ENCODE data around the gene GJD3. TPM values are rescaled to one million over a fixed set of nuclear protein-coding genes. Genes with fewer than 3 reads are reported as not detected.
A peak's percentile ranks its signal among the peaks of the same experiment; 100 is the strongest.

GJD3 gene
- total RNA-seq, 1 donor from 2014 or later = 0.48 TPM

DNA sequence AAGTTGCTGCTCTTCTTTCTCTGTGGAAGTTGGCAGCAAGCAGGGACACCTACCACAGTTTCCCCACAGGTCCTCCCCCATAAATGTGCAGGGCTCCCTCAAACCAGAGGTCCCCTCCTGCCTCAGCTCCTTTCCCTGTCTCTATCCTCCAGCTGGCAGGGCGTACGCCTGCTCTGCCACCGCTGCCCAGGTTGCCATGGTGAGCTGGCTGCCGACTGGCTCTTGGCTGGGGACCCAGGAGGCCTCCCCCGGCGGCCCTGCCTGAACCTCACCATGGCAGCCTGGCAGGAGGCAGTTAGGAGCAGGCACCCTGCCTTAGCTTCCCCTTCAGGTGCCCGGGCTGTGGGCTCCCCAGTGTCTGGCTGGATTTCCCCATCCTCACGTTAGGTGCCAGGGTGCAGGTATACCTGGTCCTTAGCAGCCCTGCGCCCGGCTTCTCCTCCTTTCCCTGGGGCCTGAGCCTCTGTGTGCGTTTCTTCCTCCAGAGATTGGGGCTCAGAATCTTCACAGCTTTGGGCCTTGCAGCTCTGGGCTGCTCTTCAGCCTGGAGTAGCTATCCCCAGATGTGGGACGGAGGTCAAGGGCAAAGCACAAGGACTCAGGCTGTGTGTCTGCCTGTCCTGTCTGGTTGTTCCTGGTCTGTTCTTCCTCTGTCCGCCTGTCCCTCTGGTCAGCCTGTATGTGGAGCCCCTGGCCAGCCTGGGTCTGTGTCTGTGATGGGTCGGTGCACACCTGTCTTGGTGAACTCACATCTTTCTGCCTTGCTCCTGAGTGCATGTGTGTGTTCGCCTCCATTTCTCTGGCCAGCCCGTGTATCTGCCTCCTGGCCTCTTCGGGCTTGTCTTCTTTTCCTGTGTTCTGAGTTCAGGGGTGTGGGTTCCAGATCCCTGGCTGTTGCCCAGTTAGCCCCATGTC is 15.7 kb downstream of the GJD3 start:
- Mint-ChIP-seq H3K9me3 (no peaks in the 10 kb centered on the region), H3K4me1 (ENCODE audit: low read depth) (peaks cover 36% of the 10 kb centered on the region), H3K36me3 (ENCODE audit: low read depth) (peaks cover 37% of the 10 kb centered on the region), H3K4me3 (ENCODE audit: low read depth) (no peak overlapping the region), H3K27me3 (ENCODE audit: low read depth) (no peaks in the 10 kb centered on the region), H3K27ac (no peak overlapping the region)
- no peak for DNase-seq (ENCODE audit: low spot score)
- intact Hi-C loops (cut with micrococcal nuclease) = no loop called here

DNA sequence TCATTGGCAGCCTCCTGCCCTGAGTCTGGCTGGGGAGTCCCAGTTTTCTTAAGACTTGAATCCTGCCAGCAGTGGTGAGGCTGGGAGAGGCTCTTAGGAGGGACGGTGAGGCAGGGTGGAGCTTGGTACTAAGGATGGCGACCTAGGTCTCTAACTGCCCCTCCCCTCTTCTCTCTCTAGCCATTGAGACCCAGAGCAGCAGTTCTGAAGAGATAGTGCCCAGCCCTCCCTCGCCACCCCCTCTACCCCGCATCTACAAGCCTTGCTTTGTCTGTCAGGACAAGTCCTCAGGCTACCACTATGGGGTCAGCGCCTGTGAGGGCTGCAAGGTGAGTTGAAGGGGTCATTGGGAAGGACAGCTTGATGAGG is 16.4 kb downstream of the GJD3 start:
- Mint-ChIP-seq H3K27ac (no peak overlapping the region), H3K4me3 (ENCODE audit: low read depth) (no peak overlapping the region)

DNA sequence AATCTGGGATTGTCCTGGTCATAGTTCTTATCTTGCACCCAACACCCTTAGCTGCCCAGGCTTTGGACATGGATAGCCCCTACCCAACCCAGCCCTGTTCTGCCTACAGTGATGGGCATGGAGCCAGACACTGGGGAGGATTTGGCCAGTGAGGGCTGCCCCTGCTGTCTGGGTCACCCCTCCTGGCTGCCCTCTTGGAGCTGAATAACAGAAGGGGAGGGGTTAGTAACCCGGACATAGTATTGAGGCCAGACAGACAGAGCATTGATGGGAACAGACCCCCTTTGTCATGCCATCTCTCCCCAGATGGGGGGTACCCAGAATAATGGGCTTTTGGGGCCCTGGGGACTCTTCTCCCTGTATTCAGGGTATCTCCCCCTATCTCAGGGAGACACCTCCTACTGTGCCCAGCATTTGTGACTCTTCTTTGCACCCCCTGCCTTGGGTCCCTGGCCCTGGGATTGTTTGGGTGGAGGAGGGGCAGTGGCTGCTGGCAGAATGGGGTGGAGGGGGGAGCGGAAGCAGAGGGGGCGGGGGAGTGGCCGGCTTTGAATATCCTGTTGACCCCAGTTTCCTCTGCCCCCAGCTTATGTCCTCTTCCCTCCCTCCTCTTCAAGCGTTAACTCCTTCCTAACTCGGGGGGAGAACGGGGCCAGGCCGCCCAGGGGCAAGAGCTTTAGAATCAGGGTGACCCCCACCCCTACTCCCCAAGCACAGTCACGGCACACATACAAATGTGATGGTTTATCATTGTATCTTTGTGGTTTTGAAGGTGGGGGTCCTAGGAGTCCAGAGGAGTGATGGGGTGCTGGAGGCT is 17.0 kb downstream of the GJD3 start:
- Mint-ChIP-seq H3K4me3 (ENCODE audit: low read depth) (no peak overlapping the region), H3K36me3 (ENCODE audit: low read depth) (peaks cover 42% of the 10 kb centered on the region), H3K4me1 (ENCODE audit: low read depth) (peaks cover 37% of the 10 kb centered on the region), H3K27ac (peak overlapping the region; percentile 28), H3K27me3 (ENCODE audit: low read depth) (no peaks in the 10 kb centered on the region), H3K9me3 (no peaks in the 10 kb centered on the region)
- intact Hi-C loops (cut with micrococcal nuclease) = no loop called here
- no peak for DNase-seq (ENCODE audit: low spot score)

More for the DNA sequence above, 16.4 kb downstream of the GJD3 start:
- H3K4me1 Mint-ChIP-seq (ENCODE audit: low read depth) = peaks cover 37% of the 10 kb centered on the region
- intact Hi-C loops (cut with micrococcal nuclease) = no loop called here
- DNase-seq (ENCODE audit: low spot score) = no peak
- H3K36me3 Mint-ChIP-seq (ENCODE audit: low read depth) = peaks cover 43% of the 10 kb centered on the region
- H3K27me3 Mint-ChIP-seq (ENCODE audit: low read depth) = no peaks in the 10 kb centered on the region
- H3K9me3 Mint-ChIP-seq = no peaks in the 10 kb centered on the region

DNA sequence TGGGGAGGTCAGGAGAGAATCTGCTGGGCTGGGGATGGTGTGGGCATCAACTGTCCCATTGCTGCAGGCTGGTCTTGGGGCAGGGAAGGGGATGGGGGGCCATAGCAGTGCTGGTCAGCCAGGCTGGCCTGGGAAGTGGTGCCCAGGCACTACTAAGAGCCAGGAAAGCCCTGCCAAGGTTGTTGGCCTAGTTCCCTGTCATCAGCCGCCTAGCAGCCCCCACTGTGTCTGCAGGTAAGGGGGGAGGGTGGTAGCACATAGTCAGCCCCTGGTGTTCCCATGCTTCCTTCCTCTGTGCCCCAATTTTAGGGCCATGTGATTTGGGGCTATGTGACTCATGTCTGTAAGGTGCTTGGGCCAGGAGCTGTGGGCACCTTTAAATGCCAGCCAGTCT is 17.8 kb downstream of the GJD3 start:
- no peaks in the 10 kb centered on the region for H3K27me3 Mint-ChIP-seq (ENCODE audit: low read depth)
- peaks cover 34% of the 10 kb centered on the region for H3K36me3 Mint-ChIP-seq (ENCODE audit: low read depth)
- intact Hi-C loops (cut with micrococcal nuclease) = no loop called here
- no peak overlapping the region for H3K4me3 Mint-ChIP-seq (ENCODE audit: low read depth)
- H3K9me3 Mint-ChIP-seq = no peaks in the 10 kb centered on the region
- no peak for DNase-seq (ENCODE audit: low spot score)
- peaks cover 33% of the 10 kb centered on the region for H3K4me1 Mint-ChIP-seq (ENCODE audit: low read depth)
- no peak overlapping the region for H3K27ac Mint-ChIP-seq

DNA sequence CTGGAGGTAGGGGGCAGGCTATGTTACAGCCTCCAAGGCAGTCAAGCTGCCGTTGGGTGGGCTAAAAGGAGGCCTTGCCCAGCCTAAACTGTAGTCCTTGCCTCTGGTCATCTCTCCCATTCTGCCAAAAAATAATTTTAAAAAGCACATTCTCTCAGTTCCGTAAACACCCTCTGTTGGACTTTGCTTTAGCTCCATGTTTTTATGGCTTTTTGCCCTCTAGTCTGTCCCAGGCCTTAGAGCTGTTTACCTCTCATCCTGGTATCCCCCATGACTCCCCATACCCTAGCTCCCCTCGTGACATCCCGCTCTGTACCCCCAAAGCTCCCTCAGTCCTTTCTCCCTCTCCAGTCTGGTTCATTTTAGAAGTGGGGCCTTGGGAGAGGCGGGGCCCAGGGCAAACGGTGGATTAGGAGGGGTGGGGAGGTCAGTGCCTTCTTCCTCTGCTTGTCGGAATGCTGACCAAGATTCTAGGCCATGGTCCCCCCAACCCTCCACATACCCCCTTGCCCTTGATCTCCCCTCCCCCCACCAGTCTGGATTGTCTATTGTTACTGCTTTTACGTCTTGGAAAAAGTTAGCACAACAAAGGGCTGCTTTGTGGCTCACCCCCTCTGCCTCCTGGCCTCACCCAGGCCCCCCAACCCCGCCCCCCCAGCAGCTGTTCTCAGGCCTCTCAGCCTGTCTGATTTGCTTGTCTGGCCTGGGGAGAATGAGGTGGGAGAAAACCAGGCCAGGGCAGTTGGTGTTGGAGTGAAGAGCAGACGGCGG is 18.4 kb downstream of the GJD3 start:
- Mint-ChIP-seq H3K4me1 (ENCODE audit: low read depth) (peaks cover 33% of the 10 kb centered on the region), H3K27ac (no peak overlapping the region)
- intact Hi-C loops (cut with micrococcal nuclease) = no loop called here

DNA sequence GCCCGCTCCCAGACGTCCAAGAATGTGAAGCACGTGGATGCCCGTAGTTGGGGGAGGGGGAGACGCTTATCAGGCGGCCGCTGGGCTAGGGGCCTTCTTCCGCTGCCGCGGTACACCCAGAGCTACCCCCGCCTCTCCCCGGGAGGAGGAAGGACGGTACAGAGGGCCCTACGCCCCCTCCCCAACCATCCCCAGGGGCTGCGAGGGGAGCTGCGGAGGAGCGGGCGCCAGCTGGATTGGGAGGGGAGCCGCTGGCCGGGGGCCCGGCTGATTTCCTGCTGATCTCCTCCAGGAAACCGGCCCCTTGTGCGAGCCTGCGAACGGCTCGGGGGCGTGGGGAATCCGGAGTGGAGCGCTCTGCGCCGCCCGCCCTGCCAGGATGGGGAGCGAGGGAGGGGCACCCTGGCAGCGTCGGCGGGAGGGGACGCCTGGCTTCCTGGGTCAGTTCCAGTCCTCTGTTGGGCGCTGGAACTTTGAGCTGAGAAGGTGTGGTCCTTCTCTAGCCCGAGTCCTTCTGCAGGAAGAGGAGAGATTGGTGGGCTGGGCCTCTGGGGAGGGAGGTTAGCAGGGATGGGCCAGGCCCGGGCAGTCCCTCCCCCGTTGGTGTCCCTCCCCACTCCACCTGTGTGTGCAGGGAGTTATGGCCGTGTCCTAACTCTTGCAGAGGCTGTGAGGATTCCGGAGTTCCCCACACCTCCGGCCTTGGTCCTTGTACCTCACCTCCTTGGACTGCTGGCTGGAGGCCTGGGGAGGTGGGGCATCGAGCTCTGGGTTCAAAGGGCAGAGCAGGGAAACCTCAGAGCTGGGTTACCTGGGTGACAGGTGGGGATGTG is 19.2 kb downstream of the GJD3 start:
- Mint-ChIP-seq H3K4me1 (ENCODE audit: low read depth) (peaks cover 41% of the 10 kb centered on the region), H3K27ac (no peak overlapping the region)

More for the DNA sequence above, 18.4 kb downstream of the GJD3 start:
- Mint-ChIP-seq H3K36me3 (ENCODE audit: low read depth) (peaks cover 33% of the 10 kb centered on the region), H3K4me3 (ENCODE audit: low read depth) (no peak overlapping the region), H3K27me3 (ENCODE audit: low read depth) (no peaks in the 10 kb centered on the region), H3K9me3 (no peaks in the 10 kb centered on the region)
- DNase-seq (ENCODE audit: low spot score) = no peak

DNA sequence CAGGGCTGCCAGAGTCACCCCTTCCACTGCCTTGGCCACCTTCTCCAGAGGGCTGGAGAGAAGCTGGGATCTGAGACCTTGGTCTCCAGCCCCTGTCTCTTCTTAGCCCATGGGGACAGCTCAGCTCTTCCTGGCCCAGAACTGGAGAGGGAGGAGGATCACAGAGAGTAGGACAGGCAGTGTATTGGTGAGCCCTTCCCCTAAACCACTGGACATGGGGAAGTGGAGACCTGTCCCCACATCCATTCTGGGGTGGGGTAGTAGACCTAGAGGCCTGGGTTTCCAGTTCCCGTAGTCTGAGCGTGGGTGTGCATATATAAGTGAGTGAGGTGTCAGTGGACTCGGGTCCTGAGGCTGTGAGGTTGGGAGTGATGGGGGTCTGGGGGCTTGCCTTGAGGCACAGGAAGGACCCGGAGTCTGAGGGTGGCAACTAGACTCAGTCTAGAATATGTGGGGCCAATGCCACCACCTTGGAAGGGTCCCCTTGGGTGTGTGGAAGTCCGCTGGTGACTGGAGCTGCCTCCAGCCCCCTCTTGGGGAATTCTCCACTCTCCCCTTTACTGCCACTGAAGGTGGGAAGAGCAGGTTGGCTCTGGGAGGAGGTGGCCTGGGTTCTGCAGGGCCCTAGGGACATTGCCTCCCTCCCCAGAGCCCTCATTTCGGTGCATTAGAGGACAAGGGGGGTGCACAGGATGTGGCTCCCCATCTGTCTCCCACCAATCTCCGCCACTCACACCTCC is 19.9 kb downstream of the GJD3 start:
- no peaks in the 10 kb centered on the region for H3K27me3 Mint-ChIP-seq (ENCODE audit: low read depth)
- intact Hi-C loops (cut with micrococcal nuclease) = loop anchor here (5.0 kb wide), 1 partner anchor 37 kb away; the partner anchor contains the start of gene RARA
- H3K36me3 Mint-ChIP-seq (ENCODE audit: low read depth) = peaks cover 40% of the 10 kb centered on the region
- H3K4me3 Mint-ChIP-seq (ENCODE audit: low read depth) = peak overlapping the region; percentile 5
- H3K27ac Mint-ChIP-seq = no peak overlapping the region
- DNase-seq (ENCODE audit: low spot score) = no peak
- H3K4me1 Mint-ChIP-seq (ENCODE audit: low read depth) = peaks cover 46% of the 10 kb centered on the region
- no peaks in the 10 kb centered on the region for H3K9me3 Mint-ChIP-seq

More for the DNA sequence above, 19.2 kb downstream of the GJD3 start:
- no peak for DNase-seq (ENCODE audit: low spot score)
- H3K4me3 Mint-ChIP-seq (ENCODE audit: low read depth) = no peak overlapping the region
- no peaks in the 10 kb centered on the region for H3K27me3 Mint-ChIP-seq (ENCODE audit: low read depth)
- intact Hi-C loops (cut with micrococcal nuclease) = no loop called here
- peaks cover 38% of the 10 kb centered on the region for H3K36me3 Mint-ChIP-seq (ENCODE audit: low read depth)
- H3K9me3 Mint-ChIP-seq = no peaks in the 10 kb centered on the region

DNA sequence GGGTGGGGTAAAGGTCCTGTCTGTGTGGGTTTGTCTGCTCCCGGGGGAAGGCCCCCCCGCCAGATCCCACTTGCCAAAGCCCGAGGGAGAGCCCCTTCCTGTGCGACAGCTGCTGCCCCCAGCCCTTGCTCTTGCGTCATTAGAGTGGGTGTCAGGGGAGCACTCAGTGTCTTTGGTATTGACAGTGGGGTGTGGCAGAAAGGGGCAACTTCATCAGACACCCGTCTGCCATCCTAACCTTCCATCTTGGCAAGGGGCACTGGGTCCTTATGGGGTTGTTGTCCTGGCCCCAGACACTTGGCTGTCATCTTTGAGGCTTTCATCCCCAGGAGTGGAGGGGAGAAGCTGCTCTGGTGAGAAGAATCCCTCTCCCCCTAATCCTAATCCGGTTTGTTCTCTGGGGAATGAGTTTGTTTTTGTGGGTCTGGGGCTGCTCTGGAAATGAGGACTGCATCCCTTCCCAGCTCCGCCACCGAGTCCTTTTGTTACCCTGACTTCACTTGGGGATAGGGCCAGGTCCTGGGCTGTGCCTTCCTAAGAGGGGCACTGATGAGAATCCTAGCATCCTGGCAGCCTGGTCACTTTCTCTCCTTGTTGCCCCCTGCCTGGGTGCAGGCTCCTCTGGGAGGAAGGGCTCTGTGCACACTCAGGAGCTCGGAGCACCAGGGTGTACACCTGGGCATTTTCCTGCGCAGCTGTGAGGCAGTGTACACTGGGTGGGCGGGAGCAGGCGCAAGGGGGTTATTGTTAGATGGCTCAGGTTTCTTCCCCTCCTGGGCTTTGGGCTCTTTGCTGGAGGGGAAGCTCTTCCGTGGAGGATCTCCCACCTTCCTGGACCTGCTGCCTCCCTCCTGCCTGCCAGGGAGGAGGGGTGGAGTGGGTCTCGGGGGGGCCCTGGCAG is 21.1 kb downstream of the GJD3 start:
- DNase-seq (ENCODE audit: low spot score) = no peak
- intact Hi-C loops (cut with micrococcal nuclease) = loop anchor here (5.0 kb wide), 1 partner anchor 36 kb away; the partner anchor contains the start of gene RARA
- H3K27ac Mint-ChIP-seq = peak overlapping the region; percentile 33

DNA sequence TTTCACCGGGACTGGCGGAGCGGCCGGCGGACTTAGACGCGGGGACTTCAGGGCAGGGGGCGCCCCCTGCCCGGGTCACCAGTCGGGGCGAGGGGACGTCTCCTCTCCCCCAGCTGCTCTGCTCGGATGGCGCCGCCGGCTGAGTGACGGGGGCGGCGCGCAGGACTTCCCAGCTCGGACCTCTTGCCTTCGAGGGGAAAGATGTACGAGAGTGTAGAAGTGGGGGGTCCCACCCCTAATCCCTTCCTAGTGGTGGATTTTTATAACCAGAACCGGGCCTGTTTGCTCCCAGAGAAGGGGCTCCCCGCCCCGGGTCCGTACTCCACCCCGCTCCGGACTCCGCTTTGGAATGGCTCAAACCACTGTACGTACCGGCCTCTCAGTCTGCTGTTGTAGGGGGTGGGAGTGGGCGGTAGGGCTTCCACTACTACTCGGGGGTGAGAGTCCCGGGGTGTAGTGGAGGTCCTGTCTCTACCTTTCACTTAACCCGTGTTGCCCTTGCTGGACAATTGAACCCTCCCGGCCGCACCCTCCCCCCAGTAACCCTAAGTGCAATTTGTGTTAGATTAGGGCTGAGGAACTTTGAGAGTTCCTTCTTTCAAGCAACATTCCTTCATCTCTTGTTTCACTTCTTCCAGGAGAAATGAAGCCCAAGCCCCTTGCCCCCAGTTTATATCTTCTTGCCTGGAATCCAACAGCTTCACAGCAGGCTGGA is 21.9 kb downstream of the GJD3 start:
- Mint-ChIP-seq H3K27me3 (ENCODE audit: low read depth) (no peaks in the 10 kb centered on the region), H3K36me3 (ENCODE audit: low read depth) (peaks cover 44% of the 10 kb centered on the region), H3K4me3 (ENCODE audit: low read depth) (peak overlapping the region; percentile 67), H3K9me3 (no peaks in the 10 kb centered on the region), H3K4me1 (ENCODE audit: low read depth) (peaks cover 51% of the 10 kb centered on the region), H3K27ac (peak overlapping the region; percentile 33)
- intact Hi-C loops (cut with micrococcal nuclease) = loop anchor here (5.0 kb wide), 1 partner anchor 35 kb away; the partner anchor contains the start of gene RARA
- DNase-seq (ENCODE audit: low spot score) = no peak

More for the DNA sequence above, 21.1 kb downstream of the GJD3 start:
- H3K9me3 Mint-ChIP-seq = no peaks in the 10 kb centered on the region
- H3K36me3 Mint-ChIP-seq (ENCODE audit: low read depth) = peaks cover 38% of the 10 kb centered on the region
- peaks cover 49% of the 10 kb centered on the region for H3K4me1 Mint-ChIP-seq (ENCODE audit: low read depth)
- no peaks in the 10 kb centered on the region for H3K27me3 Mint-ChIP-seq (ENCODE audit: low read depth)
- peak overlapping the region; percentile 67 for H3K4me3 Mint-ChIP-seq (ENCODE audit: low read depth)

DNA sequence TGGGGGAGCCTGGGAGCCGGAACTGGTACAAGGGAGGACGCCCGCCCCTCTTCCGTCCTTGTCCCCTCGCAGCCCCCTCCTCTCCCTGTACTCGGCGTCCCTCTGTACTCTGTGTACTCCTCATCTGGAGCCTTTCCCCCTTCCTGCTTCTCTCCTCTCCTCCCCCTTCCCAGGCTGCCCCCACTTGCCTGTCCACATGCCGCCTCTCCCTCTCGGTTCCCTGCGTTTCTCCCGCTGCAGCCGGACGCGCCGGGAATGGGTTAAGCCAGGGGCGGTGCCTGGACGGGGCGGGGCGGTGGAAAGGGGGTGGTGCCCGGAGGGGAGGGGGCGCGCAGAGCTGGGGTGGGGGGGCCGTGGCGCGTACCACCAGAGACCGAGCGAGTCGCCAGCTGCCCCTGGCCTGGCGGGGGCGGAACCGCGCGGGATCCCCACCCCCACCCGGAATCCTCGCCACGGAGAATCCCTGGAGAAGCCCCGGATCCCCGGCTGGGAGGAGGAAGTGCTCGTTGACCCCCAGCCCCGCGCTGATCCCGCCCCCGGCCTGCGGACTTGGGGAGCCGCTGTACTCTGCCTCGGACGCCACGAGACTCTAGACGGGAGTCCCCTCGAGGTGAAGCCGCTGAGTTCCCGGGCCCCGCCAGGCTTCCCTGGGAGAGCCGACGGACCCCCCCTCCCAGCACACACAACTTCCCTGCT is 22.6 kb downstream of the GJD3 start:
- H3K4me3 Mint-ChIP-seq (ENCODE audit: low read depth) = peak overlapping the region; percentile 67
- H3K27me3 Mint-ChIP-seq (ENCODE audit: low read depth) = no peaks in the 10 kb centered on the region
- peak overlapping the region; percentile 17 for H3K27ac Mint-ChIP-seq
- H3K4me1 Mint-ChIP-seq (ENCODE audit: low read depth) = peaks cover 56% of the 10 kb centered on the region
- intact Hi-C loops (cut with micrococcal nuclease) = loop anchor here (2.0 to 5.0 kb wide), 2 partner anchors 19 to 35 kb away; partner anchors contain the start of gene RARA
- H3K36me3 Mint-ChIP-seq (ENCODE audit: low read depth) = peaks cover 49% of the 10 kb centered on the region
- no peak for DNase-seq (ENCODE audit: low spot score)
- no peaks in the 10 kb centered on the region for H3K9me3 Mint-ChIP-seq

Data from activated T-helper 2 cell treated with anti-CD3 and anti-CD28 coated beads, Interferon-gamma antibody, Interleukin-2, Interleukin-4, amounts not matched to agents 10 μg/mL and 5 μg/mL and 100 μg/mL, durations not matched to agents 14 hours and 24 hours and 36 hours (primary cell).